Esophagus muscularis mucosa (tissue), 4 donors: Measurements from ENCODE around the gene VSTM5. TPM values are rescaled to one million over a fixed set of nuclear protein-coding genes. Genes with fewer than 3 reads are reported as not detected.

Experiments used
- DNase-seq: peaks from one replicate; pipeline ENCODE4 v3.0.0-alpha.2; 2017; ENCODE audit errors: extremely low spot score
- H3K27ac ChIP-seq, 4 donors: fragments of 200-600 bp; sonication (generic); replicated peaks in 1 of 4; 1 replicate in 3 of 4; 2 replicates in 1 of 4; pipeline ENCODE4 v1.5.1; 2016 to 2019; ENCODE audit warnings: mild to moderate bottlenecking in 1 of 4
- H3K27me3 ChIP-seq, 4 donors: fragments of 200-600 bp; sonication (generic); one replicate each; pipeline versions ENCODE4 v1.5.1 to v1.6.0; 2016 to 2019
- H3K36me3 ChIP-seq, 4 donors: fragments of 200-600 bp; sonication (generic); one replicate each; pipeline ENCODE4 v1.5.1; 2016 to 2019
- H3K4me1 ChIP-seq, 4 donors: fragments of 200-600 bp; sonication (generic); one replicate each; pipeline ENCODE4 v1.5.1; 2016 to 2019
- H3K4me3 ChIP-seq, 4 donors: fragments of 200-600 bp; sonication (generic); 1 replicate in 2 of 4; 2 replicates in 2 of 4; pipeline ENCODE4 v1.5.1; 2016 to 2019; ENCODE audit warnings: mild to moderate bottlenecking in 4 of 4, moderate library complexity in 1 of 4
- H3K9me3 ChIP-seq, 4 donors: fragments of 200-600 bp; sonication (generic); 1 replicate in 3 of 4; 2 replicates in 1 of 4; pipeline ENCODE4 v1.5.1; 2016 to 2019
- CTCF ChIP-seq, 3 experiments: fragments of 200-600 bp in 2 of 3; fragments of 450-650 bp in 1 of 3; sonication (generic) in 2 of 3; IDR thresholded peaks; one replicate each; pipeline ENCODE4 v1.5.1; 2017 to 2019; ENCODE audit warnings: antibody characterized with exemption in 3 of 3, mild to moderate bottlenecking in 2 of 3, moderate library complexity in 1 of 3
- EP300 ChIP-seq: sonication (generic); formaldehyde crosslinking; IDR thresholded peaks from one replicate; pipeline ENCODE4 v1.6.1; 2017; ENCODE audit warnings: antibody characterized with exemption
- POLR2A ChIP-seq: fragments of 450-650 bp; IDR thresholded peaks from one replicate; pipeline ENCODE4 v1.6.1; 2017; ENCODE audit warnings: antibody characterized with exemption, moderate library complexity, mild to moderate bottlenecking, low read depth
- POLR2AphosphoS5 ChIP-seq, 2 donors: sonication (generic); formaldehyde crosslinking; IDR thresholded peaks; one replicate each; pipeline ENCODE4 v1.6.1; 2017; ENCODE audit warnings: antibody characterized with exemption in 2 of 2
- WGBS: methylation state at CpG from one replicate; pipeline ENCODE4 v1.1.5; 2018; 5-methylcytosine and 5-hydroxymethylcytosine counted together
- intact Hi-C: fragments of 100-400 bp; cut with DNase I; formaldehyde crosslinking; loops from one replicate; pipeline ENCODE4 v1.15.1; 2023
- total RNA-seq, 4 donors: library from RNA; depleted of rRNA; stranded (reverse); fragments of >200 nt; gene quantifications; one replicate each; pipeline versions ENCODE4 v1.1.0 to v1.2.1, GENCODE V29; 2016

The VSTM5 gene
- total RNA-seq, 4 donors from 2014 or later, result 0.17 to 0.39 (median 0.17) TPM; not detected in 1

- Histone ChIP-seq H3K27me3 (no peaks in the 10 kb centered on the region), H3K9me3 (no peaks in the 10 kb centered on the region), H3K4me1 (peaks cover 0 to 11% (median 0%) of the 10 kb centered on the region in 4 donors), H3K27ac (no peak overlapping the region), H3K36me3 (peaks cover 0 to 3% (median 0%) of the 10 kb centered on the region in 4 donors), H3K4me3 (no peak overlapping the region)
- 65% methylated on average over 2 of the region's 2 CpGs for WGBS
- intact Hi-C loops, result no loop called here
- DNase-seq, result no peak
- TF ChIP-seq EP300 (no peak), CTCF (IDR thresholded peaks at IDR 0.05) (no peak), POLR2AphosphoS5 (IDR thresholded peaks at IDR 0.05) (no peak), POLR2A (no peak)
These were observed 28.8 kb downstream of the VSTM5 start for GRCh38 chr11:93821617-93822016.

- intact Hi-C loops, result no loop called here
- no peaks in the 10 kb centered on the region for H3K27me3 ChIP-seq
- no peak overlapping the region for H3K27ac ChIP-seq
- H3K36me3 ChIP-seq, result peaks cover 0 to 6% (median 1%) of the 10 kb centered on the region in 4 donors
- no peak for TF ChIP-seq EP300
- no peak for TF ChIP-seq POLR2AphosphoS5 (IDR thresholded peaks at IDR 0.05)
- TF ChIP-seq CTCF (IDR thresholded peaks at IDR 0.05), result no peak
- no peak for TF ChIP-seq POLR2A
- H3K4me3 ChIP-seq, result no peak overlapping the region
- DNase-seq, result no peak
- 90% methylated on average over 14 of the region's 14 CpGs for WGBS
- peaks cover 0 to 11% (median 0%) of the 10 kb centered on the region in 4 donors for H3K4me1 ChIP-seq
- H3K9me3 ChIP-seq, result no peaks in the 10 kb centered on the region
These were observed 29.6 kb downstream of the VSTM5 start for GRCh38 chr11:93820847-93821246.

GRCh38 chr11:93819966-93820695 is 30.3 kb downstream of the VSTM5 start:
- peaks cover 0 to 12% (median 6%) of the 10 kb centered on the region in 4 donors for H3K36me3 ChIP-seq
- no peak overlapping the region for H3K4me3 ChIP-seq
- H3K4me1 ChIP-seq, result peaks cover 0 to 11% (median 0%) of the 10 kb centered on the region in 4 donors
- no peak for DNase-seq
- H3K27me3 ChIP-seq, result no peaks in the 10 kb centered on the region
- WGBS, result 89% methylated on average over 8 of the region's 8 CpGs
- intact Hi-C loops, result no loop called here
- H3K9me3 ChIP-seq, result no peaks in the 10 kb centered on the region
- no peak overlapping the region for H3K27ac ChIP-seq
- TF ChIP-seq EP300, result no peak
- TF ChIP-seq CTCF (IDR thresholded peaks at IDR 0.05), result no peak
- no peak for TF ChIP-seq POLR2A
- TF ChIP-seq POLR2AphosphoS5 (IDR thresholded peaks at IDR 0.05), result no peak

GRCh38 chr11:93817426-93818348 is 32.7 kb downstream of the VSTM5 start:
- intact Hi-C loops, result no loop called here

More at GRCh38 chr11:93817426-93818348, 32.7 kb downstream of the VSTM5 start:
- Histone ChIP-seq H3K4me3 (no peak overlapping the region), H3K27me3 (no peaks in the 10 kb centered on the region), H3K4me1 (peaks cover 0 to 11% (median 0%) of the 10 kb centered on the region in 4 donors), H3K27ac (no peak overlapping the region), H3K36me3 (peaks cover 21 to 35% (median 26%) of the 10 kb centered on the region in 4 donors), H3K9me3 (no peaks in the 10 kb centered on the region)
- TF ChIP-seq POLR2AphosphoS5 (IDR thresholded peaks at IDR 0.05) (no peak), EP300 (no peak), POLR2A (no peak), CTCF (IDR thresholded peaks at IDR 0.05) (no peak)
- WGBS, result 61% methylated on average over 4 of the region's 4 CpGs
- no peak for DNase-seq
